IPS DF 19.7 (cell line): ENCODE measurements around the gene SUPT3H.
"Not testable (repeated sequence)": the region's sequence is repeated elsewhere in the genome, so short reads cannot be mapped to it uniquely, and the experiment has no call there.

Experiments used
- DNase-seq: peaks from one replicate; pipeline ENCODE4 v3.0.0-alpha.2; 2013; ENCODE audit warnings: low read depth, low spot score

SUPT3H gene

DNA sequence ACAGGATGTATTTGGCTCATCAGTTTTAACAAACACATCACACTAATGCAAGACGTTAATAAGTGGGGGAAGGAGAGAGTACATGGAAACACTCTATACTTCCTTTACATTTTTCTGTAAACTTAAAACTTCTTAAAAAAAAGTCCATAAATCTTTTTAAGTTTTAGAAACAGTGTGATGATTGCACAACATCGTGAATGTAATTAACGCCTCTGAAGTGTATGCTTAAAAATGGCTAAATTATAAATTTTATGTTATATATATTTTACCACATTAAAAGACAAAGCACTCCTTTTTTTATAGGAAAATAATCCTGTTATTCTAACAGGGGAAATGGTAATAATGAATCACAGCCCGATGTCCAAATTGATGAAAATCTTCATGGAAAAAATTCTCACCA lies 193.7 kb downstream of the SUPT3H start:
- no peak for DNase-seq

DNA sequence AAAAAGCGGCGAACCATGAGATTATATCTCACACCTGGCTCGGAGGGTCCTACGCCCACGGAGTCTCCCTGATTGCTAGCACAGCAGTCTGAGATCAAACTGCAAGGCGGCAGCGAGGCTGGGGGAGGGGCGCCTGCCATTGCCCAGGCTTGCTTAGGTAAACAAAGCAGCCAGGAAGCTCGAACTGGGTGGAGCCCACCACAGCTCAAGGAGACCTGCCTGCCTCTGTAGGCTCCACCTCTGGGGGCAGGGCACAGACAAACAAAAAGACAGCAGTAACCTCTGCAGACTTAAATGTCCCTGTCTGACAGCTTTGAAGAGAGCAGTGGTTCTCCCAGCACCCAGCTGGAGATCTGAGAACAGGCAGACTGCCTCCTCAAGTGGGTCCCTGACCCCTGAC lies 201.4 kb downstream of the SUPT3H start:
- DNase-seq = not testable (repeated sequence)

DNA sequence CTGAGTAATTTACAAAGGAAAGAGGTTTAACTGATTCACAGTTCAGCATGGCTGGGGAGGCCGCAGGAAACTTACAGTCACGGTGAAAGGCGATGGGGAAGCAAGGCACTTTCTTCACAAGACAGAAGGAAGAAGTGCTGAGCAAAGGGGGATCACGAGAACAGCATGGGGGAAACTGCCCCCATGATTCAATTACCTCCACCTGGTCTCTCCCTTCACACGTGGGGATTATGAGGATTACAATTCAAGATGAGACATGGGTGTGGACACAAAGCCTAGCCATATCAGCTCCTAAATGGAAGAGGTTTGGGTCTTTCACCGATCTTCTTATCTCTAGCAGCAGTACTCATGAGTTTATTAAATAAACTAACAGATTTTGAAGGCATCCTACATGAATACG lies 202.5 kb downstream of the SUPT3H start:
- no peak for DNase-seq

DNA sequence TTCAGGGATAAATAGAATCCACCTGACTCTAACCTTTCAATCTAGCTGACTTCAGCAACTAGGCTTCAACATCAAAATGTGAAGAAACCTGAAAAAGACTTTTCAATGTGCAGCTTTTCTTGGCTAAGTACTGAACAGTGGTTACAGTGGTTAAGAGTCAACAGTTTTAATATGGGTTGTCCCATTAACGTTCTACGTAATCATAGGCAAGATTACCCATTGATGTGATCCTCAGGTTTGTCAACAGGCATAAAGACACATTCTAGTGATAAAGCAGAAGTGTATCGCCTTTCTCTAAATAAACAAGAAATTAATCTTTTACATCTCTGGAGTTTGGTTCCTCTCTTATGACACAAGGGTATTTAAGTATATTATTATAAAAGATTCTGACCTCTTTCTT lies 203.7 kb downstream of the SUPT3H start:
- no peak for DNase-seq

DNA sequence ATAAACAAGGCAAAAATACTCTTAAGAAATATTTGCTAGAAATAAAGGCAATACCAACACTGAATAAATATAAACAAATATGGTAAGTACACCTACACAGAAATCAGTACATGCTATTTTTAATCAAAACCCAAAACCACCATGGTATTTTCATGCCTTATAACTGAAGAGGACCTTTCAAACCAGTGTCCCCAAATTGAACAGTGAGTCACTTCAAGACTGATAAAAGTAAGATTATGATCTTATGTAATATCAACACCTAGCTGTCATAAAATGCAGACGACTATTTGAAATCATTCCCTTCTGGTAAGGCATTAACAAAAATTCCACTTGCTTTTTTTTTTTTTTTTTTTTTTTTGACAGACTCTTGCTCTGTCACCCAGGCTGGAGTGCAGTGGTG lies 206.4 kb downstream of the SUPT3H start:
- no peak for DNase-seq

DNA sequence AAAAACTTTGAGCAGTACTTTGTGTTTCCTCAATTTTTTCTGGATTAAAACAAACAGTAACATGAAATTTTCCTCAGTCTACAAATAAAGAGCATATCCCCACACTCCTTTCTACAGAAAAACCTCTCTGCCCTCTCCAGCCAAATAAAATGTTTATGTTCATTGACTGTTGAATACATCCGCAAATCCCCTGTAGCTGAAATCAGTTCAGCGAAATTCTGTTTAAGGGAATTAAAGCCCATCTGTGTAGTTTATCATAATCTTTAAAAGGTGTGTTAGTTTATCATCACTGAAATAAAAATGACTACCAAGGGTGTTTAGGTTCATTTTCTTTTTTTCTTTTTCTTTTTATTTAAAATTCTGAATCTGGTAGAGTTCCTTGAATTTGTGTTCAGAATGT lies 207.4 kb downstream of the SUPT3H start:
- no peak for DNase-seq

DNA sequence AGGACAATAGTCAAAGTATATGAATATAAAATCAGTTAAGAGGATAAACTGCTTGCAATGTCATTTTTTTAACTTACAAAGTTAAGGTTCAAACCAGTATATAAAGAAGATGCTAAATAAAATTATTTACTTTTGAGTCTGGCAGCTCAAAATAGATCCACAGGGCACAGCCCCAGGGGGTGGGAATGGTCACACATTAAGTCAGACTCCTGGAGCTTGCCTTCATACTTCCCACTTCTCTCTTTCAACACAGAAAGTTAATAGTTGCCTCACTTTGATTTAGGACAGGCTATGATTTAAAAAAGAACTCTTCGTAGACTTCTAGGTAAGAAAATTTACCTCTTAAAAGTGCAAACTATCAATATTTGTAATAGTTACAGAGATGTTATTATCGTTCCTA lies 207.9 kb downstream of the SUPT3H start:
- no peak for DNase-seq

DNA sequence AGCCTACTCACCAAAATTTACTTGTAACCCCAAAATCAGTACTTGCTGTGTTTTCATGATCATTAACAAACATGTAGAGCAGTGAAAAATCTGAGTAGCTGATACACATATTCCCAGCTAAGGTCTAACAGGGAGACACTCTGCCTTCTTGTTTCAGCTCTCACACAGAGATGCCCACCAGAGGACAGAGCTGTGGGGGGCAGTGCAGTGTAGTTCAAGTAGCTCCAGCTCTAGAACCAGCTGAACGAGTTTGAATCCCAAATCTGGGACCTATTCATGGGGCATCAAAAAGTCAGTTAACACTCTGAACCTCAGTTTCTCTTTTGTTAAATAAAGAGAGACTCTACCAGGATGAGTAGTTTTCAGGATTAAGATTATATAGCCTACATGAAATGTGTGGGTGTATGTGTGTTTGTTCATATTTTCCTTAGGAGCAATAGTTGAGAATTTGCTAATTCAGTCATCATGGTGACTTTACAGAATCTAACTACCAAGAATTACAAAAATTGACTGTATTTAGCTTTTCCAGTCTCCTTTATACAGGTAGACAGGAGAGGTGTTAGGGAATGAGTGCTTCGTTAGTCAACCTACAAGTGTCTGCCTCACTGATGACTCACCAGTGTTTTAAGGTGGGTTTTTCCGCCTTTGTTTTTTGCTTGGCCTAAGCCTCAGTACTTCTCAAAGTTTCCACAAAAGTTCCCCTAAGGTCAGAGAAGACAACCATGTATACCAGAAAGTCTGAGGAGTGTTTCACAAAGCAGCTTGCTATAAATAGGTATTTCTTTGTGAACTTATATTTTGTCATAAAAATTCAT lies 213.6 kb downstream of the SUPT3H start:
- no peak for DNase-seq

DNA sequence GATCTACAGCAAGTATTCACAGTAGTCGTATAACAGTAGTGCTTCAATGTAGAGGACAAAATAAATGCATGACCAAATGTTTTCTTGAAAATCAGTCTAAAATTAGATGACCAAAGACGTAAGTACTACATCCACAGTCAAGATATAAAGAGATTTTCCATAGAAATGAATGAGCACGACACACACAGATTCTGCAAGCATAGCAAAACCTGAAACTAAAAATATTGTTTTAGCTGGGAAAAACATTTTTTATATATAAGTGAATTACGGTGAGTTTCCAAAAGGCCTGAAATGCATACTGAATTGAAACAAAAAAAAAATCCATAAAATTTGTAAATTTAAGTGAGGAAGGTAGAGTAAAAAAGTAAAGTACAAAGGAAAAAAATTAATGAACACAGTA lies 217.4 kb downstream of the SUPT3H start:
- DNase-seq = no peak

DNA sequence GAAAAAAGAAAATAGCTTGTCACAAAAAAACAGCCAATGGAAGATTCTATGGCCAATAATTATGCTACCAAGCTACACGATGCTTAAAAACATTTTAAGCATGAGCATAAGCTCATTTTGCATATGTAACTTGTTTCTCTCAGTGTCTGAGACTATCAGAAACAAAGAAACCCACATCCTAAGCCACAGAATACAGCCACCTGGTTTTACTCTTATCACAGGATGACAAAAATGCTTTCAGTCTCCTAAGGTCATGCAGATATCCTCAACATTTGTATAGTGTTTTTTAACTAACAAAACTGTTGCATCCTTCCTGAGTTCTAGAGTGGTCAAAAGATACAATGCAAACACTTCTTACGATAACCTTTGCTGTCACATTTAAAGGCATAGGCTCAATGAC lies 221.7 kb downstream of the SUPT3H start:
- DNase-seq = no peak

DNA sequence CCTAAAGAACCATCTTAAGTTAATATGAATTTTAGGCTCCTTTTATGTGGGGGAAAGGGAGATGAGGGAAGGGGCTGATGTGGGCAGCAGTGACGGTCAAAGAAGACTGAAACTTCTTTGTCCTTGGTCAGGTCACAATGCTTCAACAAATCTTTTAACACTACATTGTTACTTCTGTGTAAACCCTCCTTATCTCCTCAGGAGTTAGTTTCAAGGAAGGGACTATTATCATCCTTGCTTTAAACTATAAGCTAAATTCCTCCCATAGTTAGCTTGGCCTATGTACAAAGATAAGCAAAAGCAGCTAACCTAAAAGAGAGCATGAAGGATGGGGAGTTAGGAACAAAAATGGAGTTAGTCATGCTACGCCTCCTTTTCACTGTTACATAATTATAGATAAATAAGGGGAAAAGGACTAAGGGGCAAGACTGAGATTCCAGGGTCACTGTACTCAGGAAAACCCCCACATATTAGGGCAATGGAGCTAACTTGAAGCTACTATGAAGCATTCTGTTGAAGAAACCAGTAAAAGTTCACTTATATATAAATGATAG lies 222.3 kb downstream of the SUPT3H start:
- no peak for DNase-seq

DNA sequence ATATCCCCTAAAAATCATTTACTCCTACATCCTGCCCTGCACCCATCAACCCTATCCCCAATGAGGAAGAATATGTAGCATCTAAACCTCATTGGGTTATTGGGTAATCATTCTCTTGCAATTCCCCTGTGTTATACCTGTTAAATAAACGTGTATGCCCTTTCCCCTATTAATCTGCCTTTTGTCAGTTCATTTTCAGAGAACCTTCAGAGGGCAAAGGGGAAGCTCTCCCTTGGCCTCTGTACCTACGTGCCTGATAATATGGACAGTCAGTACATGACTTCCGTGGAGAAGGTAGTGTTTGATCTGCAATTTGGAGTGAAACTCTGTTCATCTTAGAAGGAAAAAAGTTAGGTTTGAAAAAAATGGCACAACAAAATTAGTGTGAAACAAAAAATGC lies 223.1 kb downstream of the SUPT3H start:
- DNase-seq = no peak

DNA sequence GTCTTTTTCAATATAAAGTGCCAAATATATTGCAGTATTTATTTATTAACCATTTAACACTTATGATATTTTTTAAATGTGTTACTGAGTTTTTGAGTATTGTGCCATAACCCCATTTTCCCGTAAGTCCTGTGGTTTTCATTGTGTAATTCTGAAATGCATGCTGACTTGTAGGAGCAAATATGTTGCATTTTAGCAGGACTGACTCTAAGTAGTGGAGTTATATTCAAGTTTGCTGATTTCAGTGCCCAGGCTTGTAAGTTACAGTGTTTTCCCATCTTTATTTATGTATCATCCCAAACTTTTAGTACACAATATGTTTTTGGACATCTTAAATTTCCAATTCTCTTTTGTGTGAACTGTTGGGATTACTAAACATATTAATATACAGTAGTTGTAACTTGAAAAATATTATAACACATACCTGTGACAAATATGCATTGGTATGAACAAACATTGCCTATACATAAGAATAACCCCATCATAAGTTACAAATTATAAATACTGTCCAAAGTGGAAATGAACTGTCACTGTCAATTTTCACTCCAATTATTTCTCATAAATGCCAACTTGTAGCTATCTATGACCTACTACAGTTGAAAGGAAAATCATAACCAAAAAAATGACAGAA lies 228.9 kb downstream of the SUPT3H start:
- DNase-seq = no peak

DNA sequence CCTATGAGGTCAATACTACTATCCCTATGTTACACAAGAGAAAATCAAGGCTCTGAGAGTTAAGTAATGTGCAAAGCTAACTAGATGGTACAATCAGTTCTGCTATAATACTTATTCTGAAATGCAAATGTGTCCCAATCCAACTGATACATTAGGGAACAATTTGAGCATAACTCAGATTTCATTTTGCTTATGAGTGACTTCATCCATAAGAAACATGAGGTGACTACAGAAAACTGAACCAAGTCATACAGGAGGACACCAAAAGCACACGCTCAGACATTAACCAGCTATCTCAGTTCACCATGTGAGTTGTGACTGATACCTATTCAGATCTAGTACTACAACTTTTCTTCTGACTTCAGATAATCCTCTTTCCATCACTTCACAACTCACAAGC lies 229.5 kb downstream of the SUPT3H start:
- DNase-seq = no peak

DNA sequence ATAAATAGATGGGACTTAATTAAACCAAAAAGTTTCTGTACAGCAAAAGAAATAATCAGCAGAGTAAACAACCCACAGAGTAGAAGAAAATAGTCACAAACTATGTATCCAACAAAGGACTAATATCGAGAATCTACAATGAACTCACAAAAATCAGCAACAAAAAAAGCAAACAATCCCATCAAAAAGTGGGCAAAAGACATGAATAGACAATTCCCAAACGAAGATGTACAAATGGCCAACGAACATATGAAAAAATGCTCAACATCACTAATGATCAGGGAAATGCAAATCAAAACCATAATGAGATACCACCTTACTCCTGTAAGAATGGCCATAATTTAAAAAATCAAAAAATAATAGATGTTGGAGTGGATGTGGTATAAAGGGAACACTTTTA lies 232.1 kb downstream of the SUPT3H start:
- DNase-seq = not testable (repeated sequence)

DNA sequence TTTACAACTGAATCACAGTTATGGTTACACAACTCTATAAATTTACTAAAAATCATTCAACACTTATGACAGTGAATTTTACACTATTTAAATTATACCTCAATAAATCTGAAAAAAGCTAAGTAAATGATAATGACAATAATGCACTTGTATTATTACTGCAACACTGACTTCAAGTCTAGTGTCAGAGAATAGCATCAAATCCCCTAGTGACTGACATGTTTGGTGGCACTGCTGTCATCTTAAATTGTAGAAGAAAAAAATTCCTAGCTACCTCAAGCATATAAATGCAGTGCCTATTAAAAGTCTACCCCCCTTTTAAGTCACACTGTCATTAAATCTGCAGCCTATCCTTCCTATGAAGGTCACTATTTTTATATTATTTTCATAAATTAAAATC lies 239.0 kb downstream of the SUPT3H start:
- no peak for DNase-seq

DNA sequence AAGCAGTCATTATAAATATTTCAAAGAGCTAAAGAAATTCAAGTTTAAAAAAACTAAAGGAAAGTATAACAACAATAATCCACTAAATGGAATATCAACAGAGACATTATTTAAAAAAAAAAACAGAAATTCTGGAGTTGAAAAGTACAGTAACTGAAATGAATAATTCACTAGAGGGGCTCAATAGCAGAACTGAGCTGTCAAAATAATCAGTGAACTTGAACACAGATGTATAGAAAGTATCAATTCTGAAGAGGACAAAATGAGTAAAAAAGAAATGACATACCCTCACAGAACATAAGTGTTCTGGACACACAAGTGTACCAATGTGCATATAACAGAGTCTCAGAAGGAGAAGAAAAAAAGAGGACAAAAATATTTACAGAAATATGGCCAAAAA lies 241.2 kb downstream of the SUPT3H start:
- DNase-seq = no peak

DNA sequence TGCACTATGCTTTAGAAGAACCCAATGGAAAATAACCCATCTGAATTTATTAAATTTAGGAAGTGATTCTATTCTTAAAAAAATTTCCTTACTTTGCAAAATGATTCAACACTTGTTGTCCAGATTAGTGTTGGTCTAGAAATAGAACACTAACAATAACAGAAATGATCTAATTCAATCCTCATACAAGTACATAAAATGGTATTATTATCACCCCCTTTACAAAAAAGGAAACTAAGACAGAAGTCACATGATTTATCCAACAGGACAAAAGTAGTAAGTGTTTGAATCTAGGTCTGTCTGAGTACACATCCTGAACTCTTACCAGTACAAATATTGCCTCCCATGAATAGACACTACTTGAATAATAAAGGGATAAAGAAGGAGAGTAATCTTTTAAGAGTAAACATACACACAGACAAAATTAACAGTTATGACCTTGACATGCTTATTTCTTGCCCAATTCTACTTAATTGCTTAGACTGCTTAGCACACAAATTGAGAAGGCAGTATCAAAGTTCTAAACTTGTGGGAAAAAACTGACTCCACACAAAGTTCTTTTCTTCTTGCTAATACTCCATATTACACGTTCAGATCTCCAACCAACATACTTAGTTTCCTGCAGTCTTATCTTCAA lies 245.0 kb downstream of the SUPT3H start:
- no peak for DNase-seq

DNA sequence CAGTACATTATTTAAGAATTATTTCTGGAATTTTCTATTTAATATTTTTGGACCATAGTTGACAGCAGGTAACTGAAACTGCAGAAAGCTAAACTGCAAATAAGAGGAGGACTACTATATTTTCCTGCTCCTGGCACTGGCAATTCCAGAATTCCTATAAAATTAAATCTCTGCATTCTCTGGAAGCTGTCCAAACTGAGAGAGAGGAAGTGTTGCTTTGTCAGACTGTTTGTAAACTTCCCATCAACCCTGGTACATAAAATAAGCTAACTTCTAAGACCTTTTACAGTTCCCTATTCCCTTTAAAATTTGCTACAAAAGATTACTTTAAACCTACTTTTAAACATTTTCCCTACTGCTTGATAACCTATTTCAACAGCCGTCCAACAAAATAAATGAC lies 245.7 kb downstream of the SUPT3H start:
- no peak for DNase-seq

DNA sequence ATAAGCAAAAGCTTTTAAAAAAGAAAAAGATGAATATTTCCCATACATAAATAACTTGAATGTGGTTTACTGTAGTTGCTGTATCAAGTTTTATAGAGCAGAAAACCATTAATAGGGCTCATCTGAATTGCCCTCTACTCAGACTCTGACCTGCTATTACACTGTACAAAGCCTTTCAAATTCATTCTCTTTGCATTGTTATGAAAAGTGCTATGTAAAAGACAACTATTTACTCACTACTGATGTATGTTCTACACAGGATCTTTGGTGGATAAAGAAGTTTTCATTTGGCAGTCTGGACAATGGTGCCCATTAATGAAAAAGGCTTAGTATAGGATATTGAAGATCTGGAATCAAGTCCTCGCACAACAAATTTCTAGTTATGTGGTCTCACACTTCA lies 248.7 kb downstream of the SUPT3H start:
- DNase-seq = no peak

DNA sequence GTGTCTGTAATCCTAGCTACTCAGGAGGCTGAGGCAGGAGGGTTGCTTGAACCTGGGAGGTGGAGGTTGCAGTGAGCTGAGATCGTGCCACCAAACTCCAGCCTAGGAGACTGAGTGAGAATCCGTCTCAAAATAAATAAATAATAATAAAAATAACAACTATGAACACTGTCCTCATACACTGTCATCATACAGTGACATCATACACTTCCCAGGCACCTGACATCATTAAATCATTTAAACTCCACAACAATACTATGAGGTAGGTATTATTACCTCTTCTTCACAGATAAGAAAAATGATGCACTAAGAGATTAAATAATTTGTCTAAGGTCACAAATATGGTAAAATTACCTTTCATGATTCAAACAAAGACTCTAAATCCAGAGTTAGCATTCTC lies 250.5 kb downstream of the SUPT3H start:
- DNase-seq = no peak

DNA sequence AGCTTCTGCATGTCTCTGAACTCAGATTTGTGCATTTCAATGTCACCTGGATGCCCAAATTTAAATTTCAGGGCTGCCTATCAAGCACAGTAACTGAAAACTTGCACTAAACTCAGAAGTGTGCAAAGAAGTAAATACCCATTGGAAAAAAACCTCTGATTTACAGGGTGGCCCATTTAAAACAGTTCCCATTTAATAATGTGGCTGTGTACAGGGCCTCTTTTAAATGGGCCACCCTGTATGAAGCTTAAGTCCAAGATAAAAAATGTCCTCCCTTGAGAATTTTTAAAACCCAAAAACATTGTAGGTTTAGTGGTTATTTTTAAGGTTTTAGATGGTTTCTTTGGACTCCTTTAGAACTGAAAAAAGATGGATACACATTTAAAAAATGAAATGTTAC lies 251.7 kb downstream of the SUPT3H start:
- DNase-seq = no peak

DNA sequence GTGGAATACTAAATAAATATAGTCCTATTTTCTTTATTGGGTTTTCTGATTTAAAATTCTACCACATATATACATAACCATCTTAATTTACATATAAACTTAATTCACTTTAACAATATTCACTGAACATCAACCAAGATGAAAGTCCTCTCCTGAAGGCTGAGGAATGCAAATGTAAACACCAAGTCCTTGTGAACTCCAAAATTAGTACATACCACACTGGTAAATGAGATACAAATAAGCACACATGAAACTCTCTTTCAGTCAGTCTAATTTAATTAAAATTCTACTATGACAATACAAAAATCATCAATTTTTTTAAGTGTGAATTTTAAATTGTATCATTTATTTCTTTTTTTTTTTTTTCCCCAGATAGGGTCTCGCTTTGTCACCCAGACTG lies 254.7 kb downstream of the SUPT3H start:
- no peak for DNase-seq
